Left ventricle myocardium inferior (tissue), 1 donor: ENCODE measurements around the gene BCAR1. TPM values are rescaled to one million over a fixed set of nuclear protein-coding genes. Genes with fewer than 3 reads are reported as not detected.

ENCODE experiments used
- DNase-seq: peaks from one replicate; pipeline ENCODE4 v3.0.0-alpha.2; 2020
- H3K27ac ChIP-seq: fragments of 200-600 bp; replicated peaks from 2 replicates; pipeline ENCODE4 v1.8.0; 2021
- H3K27me3 ChIP-seq: fragments of 200-600 bp; 2 replicates; pipeline ENCODE4 v1.8.0; 2021; ENCODE audit warnings: low read depth
- H3K36me3 ChIP-seq: fragments of 200-600 bp; 2 replicates; pipeline ENCODE4 v1.8.0; 2021
- H3K4me1 ChIP-seq: fragments of 200-600 bp; 2 replicates; pipeline ENCODE4 v1.8.0; 2021
- H3K4me3 ChIP-seq: fragments of 200-600 bp; 2 replicates; pipeline ENCODE4 v1.8.0; 2021; ENCODE audit warnings: mild to moderate bottlenecking, moderate library complexity
- H3K9me3 ChIP-seq: fragments of 200-600 bp; replicated peaks from 2 replicates; pipeline ENCODE4 v1.8.0; 2021
- intact Hi-C: fragments of 100-400 bp; cut with micrococcal nuclease; formaldehyde crosslinking; loops from one replicate; pipeline ENCODE4 v1.11.0; 2022
- total RNA-seq: library from RNA; stranded (reverse); fragmentation: NEBNext Ultra II Directional; extraction: Animal tissue kit (Norgen Biotek cat#: 25700); gene quantifications from one replicate; pipeline ENCODE4 v1.2.1, GENCODE V29; 2021
- TF ChIP-seq, protein P1 (sequence below): fragments of 200-600 bp; IDR thresholded peaks from 2 replicates; pipeline ENCODE4 v1.8.0; 2021; ENCODE audit warnings: antibody characterized with exemption, mild to moderate bottlenecking, borderline replicate concordance
- donor health status: DM: no; HTN: yes; CAD: no; lungs with severe emphysema.

The BCAR1 gene
- total RNA-seq, 1 donor from 2014 or later, result 82.8 TPM

DNA sequence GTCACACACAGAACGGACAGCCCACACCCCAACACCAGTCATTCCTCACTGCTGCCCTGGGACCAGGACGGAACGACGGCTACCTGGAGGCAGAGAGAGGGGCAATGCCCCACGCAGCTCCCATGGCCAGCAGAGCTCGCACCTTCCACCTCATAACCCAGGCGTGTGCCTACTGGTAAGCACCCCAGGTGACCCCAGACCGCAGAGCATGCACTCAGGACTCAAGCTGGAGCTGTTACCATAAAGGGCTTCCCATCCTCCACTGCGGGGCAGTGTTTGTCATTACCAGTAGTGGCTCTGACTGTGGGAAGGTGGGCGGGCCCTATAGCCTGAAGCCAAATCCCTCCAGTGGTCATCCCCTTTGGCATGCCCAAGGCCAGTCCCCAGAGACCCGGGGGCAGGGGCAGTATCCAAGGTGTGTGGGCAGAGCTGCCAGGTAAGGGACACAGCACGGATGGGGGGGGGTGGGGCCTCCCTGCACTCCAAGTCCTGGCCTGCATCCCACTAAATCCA is 4.7 kb upstream of the BCAR1 start:
- H3K27me3 ChIP-seq, result no peaks in the 10 kb centered on the region
- intact Hi-C loops, result no loop called here
- peak overlapping the region; percentile 29 for H3K4me3 ChIP-seq
- peaks cover 95% of the 10 kb centered on the region for H3K4me1 ChIP-seq
- H3K27ac ChIP-seq, result peak overlapping the region; percentile 98
- no peak for DNase-seq
- no peaks in the 10 kb centered on the region for H3K9me3 ChIP-seq
- H3K36me3 ChIP-seq, result no peaks in the 10 kb centered on the region
- TF ChIP-seq, protein P1, sequence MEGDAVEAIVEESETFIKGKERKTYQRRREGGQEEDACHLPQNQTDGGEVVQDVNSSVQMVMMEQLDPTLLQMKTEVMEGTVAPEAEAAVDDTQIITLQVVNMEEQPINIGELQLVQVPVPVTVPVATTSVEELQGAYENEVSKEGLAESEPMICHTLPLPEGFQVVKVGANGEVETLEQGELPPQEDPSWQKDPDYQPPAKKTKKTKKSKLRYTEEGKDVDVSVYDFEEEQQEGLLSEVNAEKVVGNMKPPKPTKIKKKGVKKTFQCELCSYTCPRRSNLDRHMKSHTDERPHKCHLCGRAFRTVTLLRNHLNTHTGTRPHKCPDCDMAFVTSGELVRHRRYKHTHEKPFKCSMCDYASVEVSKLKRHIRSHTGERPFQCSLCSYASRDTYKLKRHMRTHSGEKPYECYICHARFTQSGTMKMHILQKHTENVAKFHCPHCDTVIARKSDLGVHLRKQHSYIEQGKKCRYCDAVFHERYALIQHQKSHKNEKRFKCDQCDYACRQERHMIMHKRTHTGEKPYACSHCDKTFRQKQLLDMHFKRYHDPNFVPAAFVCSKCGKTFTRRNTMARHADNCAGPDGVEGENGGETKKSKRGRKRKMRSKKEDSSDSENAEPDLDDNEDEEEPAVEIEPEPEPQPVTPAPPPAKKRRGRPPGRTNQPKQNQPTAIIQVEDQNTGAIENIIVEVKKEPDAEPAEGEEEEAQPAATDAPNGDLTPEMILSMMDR, result no peak

DNA sequence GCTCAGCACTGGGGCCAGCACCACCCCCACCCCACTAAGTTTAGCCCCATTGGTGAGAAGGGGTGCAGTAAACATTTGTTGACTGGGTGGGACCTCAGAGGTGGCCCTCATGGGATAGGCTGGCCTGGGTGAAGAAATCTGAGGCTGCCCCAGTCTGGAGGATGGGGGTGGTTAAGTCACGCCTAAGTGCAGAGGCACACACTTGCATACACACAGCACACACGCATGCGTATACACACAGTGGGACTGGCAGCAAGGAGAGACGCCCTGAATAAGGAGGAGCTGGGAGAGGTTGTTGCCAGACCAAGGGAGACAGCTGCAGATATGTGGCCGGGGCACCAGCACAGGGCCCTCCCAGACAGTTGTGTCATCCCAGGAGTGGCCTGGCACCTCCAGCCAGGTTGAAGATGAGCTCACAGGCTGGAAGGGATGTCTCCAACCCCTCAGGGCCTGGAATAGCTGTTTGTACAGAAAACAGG is 3.0 kb upstream of the BCAR1 start:
- Histone ChIP-seq H3K27me3 (no peaks in the 10 kb centered on the region), H3K36me3 (no peaks in the 10 kb centered on the region), H3K4me1 (peaks cover 97% of the 10 kb centered on the region), H3K9me3 (no peaks in the 10 kb centered on the region), H3K27ac (peak overlapping the region; percentile 98), H3K4me3 (peak overlapping the region; percentile 31)
- no peak for DNase-seq
- TF ChIP-seq, protein P1, result no peak
- intact Hi-C loops, result no loop called here

DNA sequence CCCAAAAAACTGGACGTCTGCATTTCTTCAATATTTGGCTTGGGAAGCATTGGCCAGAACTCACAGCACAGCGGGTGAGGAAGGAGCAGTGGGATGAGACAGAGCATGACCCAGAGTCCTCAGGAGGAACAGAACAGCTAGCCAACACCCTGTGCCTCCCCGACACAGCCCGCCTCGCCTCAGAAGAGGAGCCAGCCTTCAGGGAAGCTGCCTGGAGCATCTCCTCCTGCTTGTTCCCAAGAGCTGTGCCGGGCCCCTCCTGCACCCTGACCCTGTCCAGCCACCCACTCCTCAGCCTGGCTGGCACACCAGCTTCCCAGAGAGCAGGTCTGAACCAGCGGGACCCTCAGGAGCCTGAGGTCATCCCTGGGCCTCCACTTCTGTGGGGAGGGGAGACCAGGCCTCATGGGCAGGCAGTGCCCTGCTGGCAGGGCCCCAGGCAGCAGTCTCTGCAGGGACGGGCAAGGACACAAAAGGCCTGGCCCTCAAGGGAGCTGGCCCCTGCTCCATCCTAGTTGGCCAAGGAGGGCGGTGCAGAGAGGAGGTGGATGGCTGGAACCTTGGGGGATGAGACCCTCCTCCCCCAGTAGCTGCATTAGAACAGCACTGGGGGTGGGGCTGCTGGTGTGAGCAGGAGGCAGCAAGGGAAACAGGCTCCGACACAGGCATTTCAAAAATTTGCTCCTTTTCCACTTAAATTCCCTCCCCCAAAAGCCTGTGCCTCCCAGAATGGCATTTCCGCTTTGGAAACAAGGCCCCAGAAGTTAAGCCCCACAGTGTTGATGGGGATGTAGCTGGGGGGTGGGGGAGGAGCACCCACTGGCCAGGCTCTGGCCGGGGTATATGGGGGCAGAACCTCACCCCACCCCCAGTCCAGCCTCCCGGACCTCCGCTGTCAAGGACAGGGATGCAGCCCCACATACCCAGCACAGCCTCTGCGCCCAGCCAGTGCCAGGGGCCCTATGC is 1.8 kb upstream of the BCAR1 start:
- intact Hi-C loops, result no loop called here
- TF ChIP-seq, protein P1, result no peak

DNA sequence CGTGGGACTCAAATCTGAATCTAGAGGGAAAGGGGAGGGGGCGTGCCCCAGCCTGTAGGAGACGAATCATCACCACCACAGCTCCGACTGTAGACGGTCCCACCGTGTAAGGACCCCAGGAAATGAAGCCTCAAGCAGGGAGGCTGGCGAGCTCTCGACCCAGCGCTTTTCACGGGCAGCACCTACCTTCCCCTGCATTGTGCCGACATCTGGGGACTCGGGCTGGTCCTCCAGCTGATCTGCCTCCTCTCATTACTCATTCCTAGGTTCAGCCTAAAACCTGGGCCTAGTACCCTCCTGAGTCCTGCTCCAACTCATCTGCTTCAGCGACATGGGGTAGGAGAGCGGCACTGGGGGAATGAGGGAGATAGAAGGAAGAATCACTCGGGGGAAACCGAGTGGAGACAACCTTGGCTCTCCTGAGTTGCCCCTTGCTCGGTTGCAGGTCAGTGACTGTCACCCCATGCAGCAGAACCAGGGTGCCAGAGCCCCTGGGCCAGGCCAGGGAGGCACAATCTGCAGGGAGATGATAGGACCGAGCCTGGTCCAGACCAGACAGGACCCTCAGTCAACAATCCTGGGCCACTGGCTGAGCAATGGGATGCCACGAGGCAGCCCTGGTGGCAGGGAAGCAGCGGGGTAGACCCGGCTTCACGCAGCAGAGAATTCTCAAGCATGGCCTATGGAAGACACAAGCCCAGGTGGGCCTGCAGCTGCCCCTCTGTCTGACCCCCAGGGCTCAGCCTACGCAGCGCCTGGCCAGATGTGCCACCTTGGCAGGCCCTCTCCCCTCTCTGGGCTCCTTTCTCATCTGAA is 833 bp upstream of the BCAR1 start:
- Histone ChIP-seq H3K4me3 (peak overlapping the region; percentile 97), H3K36me3 (no peaks in the 10 kb centered on the region), H3K9me3 (no peaks in the 10 kb centered on the region), H3K27ac (peak overlapping the region; percentile 98), H3K4me1 (peaks cover 97% of the 10 kb centered on the region), H3K27me3 (no peaks in the 10 kb centered on the region)
- intact Hi-C loops, result no loop called here
- DNase-seq, result peak; percentile 12
- TF ChIP-seq, protein P1, result no peak

More for the DNA sequence above, 1.8 kb upstream of the BCAR1 start:
- Histone ChIP-seq H3K9me3 (no peaks in the 10 kb centered on the region), H3K36me3 (no peaks in the 10 kb centered on the region), H3K27me3 (no peaks in the 10 kb centered on the region), H3K4me1 (peaks cover 97% of the 10 kb centered on the region), H3K4me3 (no peak overlapping the region), H3K27ac (peak overlapping the region; percentile 98)
- DNase-seq, result no peak

DNA sequence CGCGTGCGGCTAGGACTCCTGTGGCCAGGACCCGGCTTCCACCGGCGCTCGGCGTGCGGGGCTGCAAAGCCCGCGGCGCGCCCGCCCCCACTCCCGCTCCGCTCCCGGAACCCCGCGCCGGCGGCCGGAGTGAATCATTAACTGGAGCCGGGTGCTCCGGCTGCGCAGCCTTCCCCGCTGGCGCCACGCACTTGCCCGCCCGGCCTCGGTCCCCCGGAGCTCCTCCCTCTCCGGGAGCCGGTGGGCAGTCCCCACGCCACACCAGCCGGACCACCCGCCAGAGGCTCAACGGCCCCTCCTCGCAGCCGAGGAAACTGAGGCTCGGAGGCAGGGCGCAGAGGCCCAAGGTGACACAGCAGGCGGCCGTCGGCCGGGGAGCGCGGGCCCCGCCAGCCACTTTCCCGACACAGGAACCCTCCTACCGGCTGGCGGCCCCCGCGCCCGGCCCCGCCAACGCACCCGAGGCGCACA is 580 bp downstream of the BCAR1 start:
- Histone ChIP-seq H3K27me3 (no peaks in the 10 kb centered on the region), H3K27ac (peak overlapping the region; percentile 98), H3K36me3 (no peaks in the 10 kb centered on the region), H3K4me1 (peaks cover 97% of the 10 kb centered on the region), H3K4me3 (peak overlapping the region; percentile 97), H3K9me3 (no peaks in the 10 kb centered on the region)
- intact Hi-C loops, result no loop called here
- TF ChIP-seq, protein P1, result no peak
- DNase-seq, result peak; percentile 31
